Measurements from ENCODE around the gene SRP9. TPM values are rescaled to one million over a fixed set of nuclear protein-coding genes. Genes with fewer than 3 reads are reported as not detected.
"Not testable (repeated sequence)": the region's sequence is repeated elsewhere in the genome, so short reads cannot be mapped to it uniquely, and the experiment has no call there.

SRP9 gene
- total and polyA plus RNA-seq, 10 of the 15 experiments (the other 5 are each of a cell fraction or from before 2014, with no cell fraction given), result 248 to 1,200 (median 514) TPM

DNA sequence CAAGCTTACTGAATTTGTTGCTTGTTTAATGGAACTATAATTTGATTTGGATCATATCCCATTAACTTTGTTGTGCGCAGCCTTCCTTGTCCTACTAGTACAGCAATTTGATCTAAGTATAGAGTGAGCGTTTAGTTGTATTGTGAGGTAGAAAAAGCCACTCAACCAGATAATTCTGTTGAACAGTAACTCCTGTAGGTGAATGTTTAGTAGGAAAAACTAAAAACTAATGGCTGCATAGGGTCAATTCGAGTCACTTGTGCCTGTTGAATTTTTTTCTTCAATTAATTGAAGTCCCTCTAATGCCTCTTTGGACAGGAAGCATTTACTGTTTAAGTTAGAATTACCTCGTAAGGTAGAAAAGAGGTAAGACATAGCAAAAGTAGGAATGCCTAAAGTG, 17.3 kb downstream of the SRP9 start:
- H3K4me2 ChIP-seq (ENCODE audit: control insufficient read depth, insufficient read depth), result no peak overlapping the region
- BruUV-seq (replicated peaks), result no TSS peak
- TF ChIP-seq GATAD2B (conservative IDR thresholded peaks at IDR 0.05; ENCODE audit: low read depth) (no peak), MEF2A (IDR thresholded peaks at IDR 0.05; ENCODE audit: insufficient read depth, low read depth, low read length) (no peak), TCF7 (IDR thresholded peaks at IDR 0.05; ENCODE audit: borderline replicate concordance) (no peak), JUND (IDR thresholded peaks at IDR 0.05; ENCODE audit: low read depth, low read length) (no peak), MTA2 (IDR thresholded peaks at IDR 0.05; ENCODE audit: low read depth) (no peak), MYB (IDR thresholded peaks at IDR 0.05; ENCODE audit: borderline replicate concordance, low read depth, low read length) (no peak), E2F4 (IDR thresholded peaks at IDR 0.05; ENCODE audit: low read depth, low read length) (no peak), IRF3 (IDR thresholded peaks at IDR 0.05) (no peak), YBX1 (IDR thresholded peaks at IDR 0.05) (no peak), SREBF1 (IDR thresholded peaks at IDR 0.05; ENCODE audit: low read length) (no peak)
- H3K27ac ChIP-seq (ENCODE audit: control insufficient read depth, insufficient read depth), result no peak overlapping the region
- no peak for DNase-seq (ENCODE audit: low read depth, low spot score)
- no peak overlapping the region for H3K9ac ChIP-seq (ENCODE audit: control insufficient read depth, insufficient read depth, low read length)
- no peaks in the 10 kb centered on the region for H3K4me1 ChIP-seq (ENCODE audit: control insufficient read depth, insufficient read depth, low read length)
- ChIA-PET SMC1A (ENCODE audit: uncharacterized antibody, unreplicated experiment) (no interaction called here), CTCF (no interaction called here), RAD21 (ENCODE audit: unreplicated experiment) (no interaction called here), POLR2A (no interaction called here)
- H3K4me3 ChIP-seq, result no peak overlapping the region
- no peak for ATAC-seq
- intact Hi-C loops (cut with micrococcal nuclease; ENCODE audit: unreplicated experiment), result no loop called here
- H3K27me3 ChIP-seq (replicated peaks in 1 of 2; ENCODE audit: control insufficient read depth in 2 of 2, insufficient read depth in 2 of 2, low read length in 1 of 2), result no peaks in the 10 kb centered on the region
- no peaks in the 10 kb centered on the region for H4K20me1 ChIP-seq (ENCODE audit: control insufficient read depth, insufficient read depth)
- H2AFZ ChIP-seq (ENCODE audit: control insufficient read depth, low read depth, low read length), result no peak overlapping the region
- FAIRE-seq, result no peak
- H3K9me3 ChIP-seq (replicated peaks; ENCODE audit: control insufficient read depth, insufficient read depth, low read length), result peaks cover 5% of the 10 kb centered on the region; the same call in 2 of the 3 replicates
- 98% methylated on average over 4 of the region's 4 CpGs for WGBS (ENCODE audit: insufficient coverage, insufficient replicate concordance, low lambda C conversion rate, missing lambda C conversion rate)
- peaks cover 4 to 6% of the 10 kb centered on the region in 2 experiments for H3K36me3 ChIP-seq (ENCODE audit: control insufficient read depth in 2 of 2, insufficient read depth in 2 of 2, low read length in 1 of 2)
- in situ Hi-C loops (cut with MboI), result no loop called here
- no peaks in the 10 kb centered on the region for H3K79me2 ChIP-seq (ENCODE audit: control insufficient read depth, insufficient read depth, low read length)

- H3K9ac ChIP-seq (ENCODE audit: control insufficient read depth, insufficient read depth, low read length); H4K20me1 ChIP-seq (ENCODE audit: control insufficient read depth, insufficient read depth); H3K27me3 ChIP-seq (replicated peaks in 1 of 2; ENCODE audit: control insufficient read depth in 2 of 2, insufficient read depth in 2 of 2, low read length in 1 of 2); POLR2A ChIA-PET; H3K27ac ChIP-seq (ENCODE audit: control insufficient read depth, insufficient read depth); H3K79me2 ChIP-seq (ENCODE audit: control insufficient read depth, insufficient read depth, low read length); RAD21 ChIA-PET (ENCODE audit: unreplicated experiment); H3K36me3 ChIP-seq (ENCODE audit: control insufficient read depth in 2 of 2, insufficient read depth in 2 of 2, low read length in 1 of 2); DNase-seq (ENCODE audit: low read depth, low spot score); FAIRE-seq; SMC1A ChIA-PET (ENCODE audit: uncharacterized antibody, unreplicated experiment); H3K4me2 ChIP-seq (ENCODE audit: control insufficient read depth, insufficient read depth); H3K9me3 ChIP-seq (replicated peaks; ENCODE audit: control insufficient read depth, insufficient read depth, low read length); H3K4me3 ChIP-seq; BruUV-seq (replicated peaks); intact Hi-C loops (cut with micrococcal nuclease; ENCODE audit: unreplicated experiment); H2AFZ ChIP-seq (ENCODE audit: control insufficient read depth, low read depth, low read length); ATAC-seq; in situ Hi-C loops (cut with MboI); H3K4me1 ChIP-seq (ENCODE audit: control insufficient read depth, insufficient read depth, low read length): not testable (repeated sequence)
- CTCF ChIA-PET, result interaction anchor here (1.1 kb wide), 1 partner anchor 19 kb away, joined by 5 read pairs; the partner anchor contains the start of gene SRP9
- over 99% methylated on average over 17 of the region's 18 CpGs for WGBS (ENCODE audit: insufficient coverage, insufficient replicate concordance, low lambda C conversion rate, missing lambda C conversion rate)
Measured at GRCh38 chr1:225796097-225796496, 18.5 kb downstream of the SRP9 start.

DNA sequence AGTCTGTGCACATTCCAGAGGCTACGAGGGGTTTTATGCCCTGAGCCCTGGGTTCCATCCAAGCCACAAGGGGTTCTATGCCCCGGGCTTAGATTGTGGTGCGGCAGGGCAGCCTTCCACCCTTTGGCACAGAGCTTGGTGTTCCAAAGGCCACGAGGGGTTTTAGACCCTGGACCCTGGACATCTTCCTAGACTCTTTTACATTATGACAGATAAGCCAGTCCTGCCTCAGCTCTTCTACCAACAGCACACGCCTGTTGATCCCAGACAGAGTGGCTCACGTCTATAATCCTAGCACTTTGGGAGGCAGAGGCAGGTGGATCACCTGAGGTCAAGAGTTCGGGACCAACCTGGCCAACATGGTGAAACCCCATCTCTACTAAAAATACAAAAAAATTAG, 23.5 kb downstream of the SRP9 start:
- ATAC-seq; H4K20me1 ChIP-seq (ENCODE audit: control insufficient read depth, insufficient read depth); H3K36me3 ChIP-seq (ENCODE audit: control insufficient read depth in 2 of 2, insufficient read depth in 2 of 2, low read length in 1 of 2); H3K27ac ChIP-seq (ENCODE audit: control insufficient read depth, insufficient read depth); DNase-seq (ENCODE audit: low read depth, low spot score); H3K4me1 ChIP-seq (ENCODE audit: control insufficient read depth, insufficient read depth, low read length); POLR2A ChIA-PET; BruUV-seq (replicated peaks); SMC1A ChIA-PET (ENCODE audit: uncharacterized antibody, unreplicated experiment); H3K27me3 ChIP-seq (replicated peaks in 1 of 2; ENCODE audit: control insufficient read depth in 2 of 2, insufficient read depth in 2 of 2, low read length in 1 of 2); H3K4me2 ChIP-seq (ENCODE audit: control insufficient read depth, insufficient read depth); H2AFZ ChIP-seq (ENCODE audit: control insufficient read depth, low read depth, low read length); intact Hi-C loops (cut with micrococcal nuclease; ENCODE audit: unreplicated experiment); H3K9ac ChIP-seq (ENCODE audit: control insufficient read depth, insufficient read depth, low read length); FAIRE-seq; in situ Hi-C loops (cut with MboI); H3K4me3 ChIP-seq; H3K79me2 ChIP-seq (ENCODE audit: control insufficient read depth, insufficient read depth, low read length); H3K9me3 ChIP-seq (replicated peaks; ENCODE audit: control insufficient read depth, insufficient read depth, low read length): not testable (repeated sequence)
- 87% methylated on average over 7 of the region's 7 CpGs for WGBS (ENCODE audit: insufficient coverage, insufficient replicate concordance, low lambda C conversion rate, missing lambda C conversion rate)
- CTCF ChIA-PET, result interaction anchor here (0.9 kb wide), 1 partner anchor 31 kb away, joined by 3 read pairs; no protein-coding TSS in a partner anchor
- RAD21 ChIA-PET (ENCODE audit: unreplicated experiment), result interaction anchor here (1.3 kb wide), 1 partner anchor 23 kb away, joined by 3 read pairs; no protein-coding TSS in a partner anchor
